TTC549 (cell line): ENCODE data around the gene MCU.

Source experiments
- FAIRE-seq: peaks from 2 replicates; lab custom pipeline; 2012; peaks lifted over from hg19 to GRCh38; lab: Jason Lieb, UNC

The MCU gene

DNA sequence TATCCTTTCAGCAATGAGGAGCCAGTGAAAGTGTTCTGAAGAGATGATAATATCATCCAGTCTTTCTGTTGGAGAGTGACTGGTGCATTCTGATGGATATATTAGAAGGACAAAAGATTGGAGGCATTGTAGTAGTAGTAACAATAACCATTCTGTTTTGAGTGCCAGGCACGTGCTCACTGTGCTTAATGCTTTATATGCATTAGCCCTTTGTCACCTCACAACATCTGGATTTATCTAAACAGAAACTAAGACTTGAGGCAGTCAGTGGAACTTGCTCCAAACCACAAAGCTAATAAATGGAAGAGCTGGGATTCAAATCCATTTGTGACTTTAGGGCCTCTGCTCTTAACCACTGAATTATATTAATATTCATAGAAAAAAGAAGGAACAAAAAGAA is 117.1 kb downstream of the MCU start:
- no peak for FAIRE-seq

DNA sequence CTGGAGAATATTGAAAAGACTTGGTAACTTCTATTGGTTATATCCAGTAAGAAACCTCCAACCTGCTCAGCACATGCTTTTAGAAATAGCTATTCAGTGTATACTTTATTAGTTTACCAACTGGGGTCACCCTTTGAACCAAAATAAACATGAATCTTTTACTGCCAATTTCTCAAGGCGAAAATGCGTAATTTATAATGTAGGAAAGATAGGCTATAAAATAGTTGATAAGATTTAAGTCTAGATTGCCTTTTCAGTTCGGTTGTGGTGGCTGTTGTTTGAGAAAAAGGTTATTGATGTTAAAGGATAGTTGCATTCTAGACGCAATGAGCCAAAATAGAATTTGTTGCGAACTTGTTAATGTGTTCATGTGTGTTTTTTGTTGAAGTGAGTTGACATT is 119.0 kb downstream of the MCU start:
- FAIRE-seq = no peak

DNA sequence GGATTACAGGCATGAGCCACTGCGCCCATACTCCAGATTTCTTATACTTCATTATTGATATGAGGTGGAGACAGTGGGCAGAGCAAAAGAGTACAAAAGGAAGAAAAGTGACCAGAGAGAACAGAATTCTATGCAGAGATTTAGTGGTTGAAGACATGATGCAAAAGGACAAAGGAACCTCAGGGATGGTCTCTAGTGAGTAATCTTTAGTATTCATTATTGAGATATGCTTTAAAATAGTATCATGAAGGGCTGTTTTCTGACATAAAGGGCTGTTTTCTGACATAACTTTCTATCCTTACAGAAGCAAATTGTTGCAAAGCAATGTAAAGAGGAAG is 120.4 kb downstream of the MCU start:
- FAIRE-seq = no peak

- no peak for FAIRE-seq
Observed at GRCh38 chr10:72812753-72813430, 120.9 kb downstream of the MCU start.

- no peak for FAIRE-seq
Observed at GRCh38 chr10:72814099-72814790, 122.3 kb downstream of the MCU start.

DNA sequence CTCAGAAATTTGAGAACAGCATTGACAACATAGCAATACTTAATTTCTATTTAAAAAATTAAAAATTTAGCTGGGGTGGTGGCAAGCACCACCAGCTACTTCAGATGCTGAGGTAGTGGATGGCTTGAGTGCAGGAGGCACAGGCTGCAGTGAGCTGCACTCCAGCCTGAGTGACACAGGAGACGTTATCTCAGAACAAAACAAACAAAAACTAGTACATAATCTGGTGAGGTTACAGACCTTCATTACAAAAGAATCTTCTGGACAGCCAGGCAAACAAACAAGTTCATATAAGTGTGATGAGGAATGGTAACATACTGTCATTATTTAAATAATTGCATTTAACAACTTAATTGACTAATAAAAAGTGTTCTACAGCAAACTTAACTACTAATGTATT is 124.6 kb downstream of the MCU start:
- FAIRE-seq = no peak

GRCh38 chr10:72818076-72818475 is 126.1 kb downstream of the MCU start:
- no peak for FAIRE-seq

- no peak for FAIRE-seq
Observed at GRCh38 chr10:72819053-72819452, 127.1 kb downstream of the MCU start.

DNA sequence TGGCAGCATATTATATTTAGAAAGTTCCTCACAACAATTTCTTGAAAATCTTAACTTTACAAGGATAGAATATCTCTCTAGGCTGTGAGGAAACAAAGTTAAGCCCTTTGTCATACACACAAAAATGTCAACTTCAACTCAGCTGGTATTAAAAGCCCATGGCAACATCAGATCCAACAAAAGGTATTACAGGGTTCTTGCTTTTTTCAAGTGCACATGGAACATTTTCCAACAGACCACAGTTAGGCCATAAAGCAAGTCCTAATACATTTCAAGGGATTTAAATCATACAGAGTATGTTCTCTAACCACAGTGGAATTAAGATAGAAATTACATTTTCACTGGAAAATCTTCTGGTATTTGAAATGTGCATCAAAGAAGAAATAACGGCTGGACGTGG is 129.7 kb downstream of the MCU start:
- no peak for FAIRE-seq

GRCh38 chr10:72822342-72822986 is 130.5 kb downstream of the MCU start:
- no peak for FAIRE-seq

DNA sequence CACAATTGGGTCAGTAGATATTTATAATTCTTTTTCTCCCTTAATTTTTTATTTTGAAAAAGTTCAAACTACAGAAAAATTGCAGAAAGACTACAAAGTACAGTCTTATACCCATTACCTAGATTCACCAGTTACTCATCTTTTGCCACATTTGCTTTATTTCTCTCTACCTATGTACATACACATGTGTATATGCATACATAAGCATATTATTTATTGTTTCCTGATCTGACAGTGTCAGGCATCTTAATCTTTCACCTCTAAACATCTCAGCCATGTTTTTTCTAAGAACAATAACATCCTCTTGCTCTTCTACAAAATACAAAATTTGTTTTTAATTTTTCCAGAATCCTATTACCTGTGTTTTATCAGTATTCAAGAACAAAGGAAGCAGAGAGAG is 133.2 kb downstream of the MCU start:
- no peak for FAIRE-seq

DNA sequence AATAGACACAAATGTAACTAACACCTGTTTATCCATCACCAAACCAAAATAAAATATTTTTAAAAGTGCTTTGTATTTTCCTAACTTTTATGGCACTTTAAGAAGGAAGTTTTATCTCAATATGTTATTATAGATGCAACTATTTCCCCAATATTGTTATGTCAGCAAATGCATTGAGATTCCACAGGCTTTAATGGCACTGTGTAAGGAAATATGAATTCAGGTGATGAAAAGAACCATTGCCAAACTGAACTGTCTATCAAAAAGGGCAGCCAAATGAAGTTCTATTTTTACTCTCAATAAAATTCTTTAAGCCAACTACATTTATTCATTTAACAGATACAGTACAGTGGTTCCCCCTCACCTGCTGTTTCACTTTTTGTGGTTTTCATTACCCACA is 134.4 kb downstream of the MCU start:
- no peak for FAIRE-seq

DNA sequence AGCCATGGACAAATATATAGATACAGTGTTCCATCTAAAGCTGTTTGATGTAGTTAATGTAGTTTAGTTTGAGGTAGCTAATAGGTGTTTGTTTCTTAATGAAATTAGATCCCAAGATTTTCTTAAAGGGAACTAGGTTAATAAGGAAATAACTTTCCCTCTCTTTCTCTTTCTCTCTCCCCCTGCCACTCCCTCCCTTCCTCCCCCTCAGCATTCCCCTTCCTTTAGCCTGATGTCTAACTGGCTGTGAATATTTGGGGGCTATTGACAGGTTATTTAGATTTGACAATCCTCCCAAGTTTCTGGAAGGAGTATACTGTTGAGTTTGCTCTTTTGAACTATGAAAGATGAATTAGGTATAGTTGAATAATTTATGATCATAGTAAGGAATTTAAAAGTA is 136.4 kb downstream of the MCU start:
- FAIRE-seq = no peak

DNA sequence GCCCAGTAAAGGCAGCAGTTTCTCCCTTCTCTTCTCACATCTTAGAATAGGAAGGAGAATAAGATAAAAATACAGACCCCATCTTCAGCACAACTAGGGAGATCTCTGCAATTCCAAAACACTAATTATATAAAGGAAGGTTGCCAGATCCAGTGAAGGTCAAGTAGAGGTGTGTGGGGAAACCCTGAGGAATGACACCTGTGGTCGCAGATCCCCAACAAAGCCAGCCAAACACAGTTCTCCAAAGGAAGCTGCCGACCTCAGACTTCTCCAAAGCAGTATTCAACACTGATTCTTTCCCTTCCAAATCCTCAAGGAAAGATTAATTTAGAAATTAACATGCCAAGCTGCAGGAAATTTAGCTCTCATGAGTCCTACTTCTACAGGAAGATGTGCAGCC is 138.7 kb downstream of the MCU start:
- FAIRE-seq = no peak

DNA sequence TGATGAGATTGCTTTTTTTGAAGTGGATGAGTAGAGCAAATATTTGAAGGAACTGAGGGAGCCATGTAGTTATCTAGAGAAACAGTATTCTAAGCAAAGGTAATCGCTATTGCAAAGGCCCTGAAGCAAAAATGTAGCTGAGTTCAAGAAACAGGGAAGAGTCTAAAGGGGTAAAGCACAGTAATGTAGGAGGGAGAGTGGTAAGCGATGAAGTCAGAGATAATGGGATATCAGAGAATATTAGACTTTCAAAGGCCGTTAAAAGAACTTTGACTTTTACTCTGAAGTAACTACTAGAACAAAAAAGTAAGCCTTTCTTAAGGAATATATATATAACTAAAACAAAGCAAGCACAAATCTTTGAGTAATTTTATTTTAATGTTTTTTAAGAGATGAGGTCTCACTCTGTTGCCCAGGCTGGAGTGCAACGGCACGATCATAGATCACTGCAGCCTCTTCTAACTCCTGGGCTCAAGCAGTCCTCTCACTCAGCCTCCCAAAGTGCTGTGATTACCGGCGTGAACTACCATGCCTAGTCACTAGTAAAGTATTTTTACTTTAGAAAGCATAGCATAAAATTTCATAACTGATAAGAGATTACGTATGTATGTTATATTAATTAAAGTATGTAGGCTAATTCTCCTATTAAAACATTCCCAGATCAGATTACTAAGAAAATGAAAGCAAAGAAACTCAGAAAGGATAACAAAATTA is 139.9 kb downstream of the MCU start:
- FAIRE-seq = no peak

GRCh38 chr10:72832701-72833100 is 140.8 kb downstream of the MCU start:
- FAIRE-seq = no peak

DNA sequence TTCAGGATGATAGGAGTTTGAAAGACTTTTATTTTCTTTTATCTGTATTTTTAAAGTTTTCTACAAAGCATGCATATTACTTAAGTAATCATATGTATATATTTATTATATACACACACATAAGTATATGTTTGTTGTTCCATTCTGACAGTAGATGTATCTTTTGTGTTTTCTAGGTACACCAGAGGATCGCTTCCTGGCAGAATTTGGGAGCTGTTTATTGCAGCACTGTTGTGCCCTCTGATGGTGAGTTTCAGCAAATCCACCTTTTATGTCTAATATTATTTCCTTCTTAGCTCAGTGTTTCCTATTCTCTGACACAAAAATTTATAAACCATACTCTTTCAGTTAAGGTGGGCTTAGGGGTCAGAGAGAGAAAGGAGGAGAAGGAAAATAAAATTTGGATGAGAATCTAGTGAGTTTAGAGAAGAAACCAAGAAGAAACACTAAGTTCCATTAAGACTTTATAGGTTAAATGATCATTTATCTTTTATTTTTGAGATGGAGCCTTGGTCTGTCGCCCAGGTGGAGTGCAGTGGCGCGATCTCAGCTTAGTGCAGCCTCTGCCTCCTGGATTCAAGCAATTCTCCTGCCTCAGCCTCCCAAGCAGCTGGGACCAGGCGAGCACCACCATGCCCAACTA is 142.4 kb downstream of the MCU start:
- FAIRE-seq = peak; percentile 92

DNA sequence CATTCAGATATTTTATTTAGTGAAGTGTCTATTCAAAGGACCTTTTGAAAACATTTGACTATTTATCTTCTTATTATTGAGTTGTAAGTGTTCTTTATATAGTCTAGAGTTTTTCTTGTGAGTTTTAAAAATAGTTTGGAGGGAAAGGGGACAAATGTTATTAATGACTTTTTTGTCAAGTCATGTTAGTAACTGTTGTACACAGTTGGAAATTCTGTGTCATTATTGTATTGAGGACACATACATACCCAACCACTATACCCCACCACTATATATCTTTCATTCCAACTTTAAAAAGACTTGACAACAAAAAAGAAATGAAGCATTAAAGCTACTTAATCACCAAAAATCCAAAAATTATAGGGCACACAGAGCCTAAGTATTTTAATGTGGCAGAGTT is 148.4 kb downstream of the MCU start:
- FAIRE-seq = no peak

- FAIRE-seq = no peak
Observed at GRCh38 chr10:72841487-72841886, 149.5 kb downstream of the MCU start.

DNA sequence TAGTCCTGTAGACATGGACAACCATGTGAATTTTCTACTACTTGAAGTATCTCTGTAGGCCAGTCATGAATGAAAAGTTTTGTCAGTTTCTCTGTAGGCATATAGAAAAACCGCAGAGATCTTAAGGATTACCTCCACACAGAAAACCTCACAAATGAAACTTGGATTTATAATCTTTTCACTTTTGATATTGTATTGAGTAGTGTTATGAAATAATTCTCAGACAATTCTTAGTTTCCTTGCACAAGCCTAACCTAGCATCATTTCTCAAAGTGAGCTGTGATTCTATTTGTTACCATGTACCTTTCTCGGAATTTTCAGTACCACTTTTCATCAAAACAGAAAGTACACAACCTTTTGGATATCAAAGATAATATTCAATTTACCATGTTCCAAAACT is 150.2 kb downstream of the MCU start:
- no peak for FAIRE-seq

DNA sequence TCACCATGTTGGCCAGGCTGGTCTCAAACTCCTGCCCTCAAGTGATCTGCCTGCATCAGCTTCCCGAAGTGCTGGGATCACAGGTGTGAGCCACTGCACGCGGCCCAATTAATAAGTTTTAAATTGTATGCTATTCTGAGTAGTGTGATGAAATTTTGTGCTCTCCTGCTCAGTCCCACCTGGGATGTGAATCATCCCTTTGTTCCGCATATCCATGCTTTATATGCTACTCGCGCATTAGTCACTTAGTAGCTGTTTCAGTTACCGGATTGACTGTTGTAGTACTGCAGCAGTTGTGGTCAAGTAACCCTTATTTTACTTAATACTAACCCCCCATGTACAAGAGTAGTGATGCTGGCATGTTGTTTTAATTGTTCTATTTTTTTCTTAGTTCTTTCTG is 154.3 kb downstream of the MCU start:
- FAIRE-seq = no peak

- no peak for FAIRE-seq
Observed at GRCh38 chr10:72847681-72848080, 155.7 kb downstream of the MCU start.

DNA sequence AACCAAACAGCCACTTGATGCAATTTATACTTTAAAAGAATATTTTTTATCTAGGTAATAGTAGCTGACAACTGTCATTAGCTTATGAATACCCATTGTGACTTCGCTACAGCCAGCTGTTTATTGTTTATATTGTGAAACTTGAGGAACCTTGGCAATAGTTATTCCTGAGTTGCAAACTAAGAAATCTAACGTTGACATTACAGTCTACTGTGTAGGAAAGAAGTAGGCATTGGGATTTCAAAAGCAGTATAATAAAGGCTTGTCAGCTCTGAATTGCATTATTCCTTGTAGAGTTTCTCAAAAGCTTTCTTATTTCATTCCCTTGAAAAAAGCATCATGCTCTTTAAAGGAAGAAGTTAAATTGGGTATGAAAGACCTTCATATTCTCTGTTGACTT is 158.9 kb downstream of the MCU start:
- FAIRE-seq = no peak
